Activated CD8-positive, alpha-beta memory T cell treated with anti-CD3 and anti-CD28 coated beads, Interleukin-2, amount 50 U/mL, for 48 hours (primary cell): Measurements from ENCODE around the gene CNNM4.

Experiments
- DNase-seq: peaks from one replicate; pipeline ENCODE4 v3.0.0-alpha.2; 2020

CNNM4 gene

DNA sequence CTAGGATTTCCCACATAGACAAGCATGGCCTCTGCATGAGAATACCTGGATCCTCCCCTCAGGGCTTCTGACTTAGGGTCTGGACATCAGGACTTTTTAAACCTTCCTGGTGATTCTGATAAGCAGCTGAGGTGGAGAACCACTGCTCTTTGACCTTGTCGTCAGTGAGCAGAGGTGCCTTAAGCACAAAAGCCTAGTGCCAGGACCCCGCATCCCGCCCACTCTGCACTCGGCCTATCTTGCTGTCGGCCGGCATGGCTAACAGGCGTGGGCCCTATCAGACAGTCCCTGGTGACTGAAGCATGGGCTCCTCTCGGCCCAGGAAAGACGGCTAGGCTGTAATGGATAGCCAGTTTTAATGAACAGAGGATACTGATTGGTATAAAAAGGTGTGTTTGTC, 76.9 kb downstream of the CNNM4 start:
- DNase-seq, result no peak

DNA sequence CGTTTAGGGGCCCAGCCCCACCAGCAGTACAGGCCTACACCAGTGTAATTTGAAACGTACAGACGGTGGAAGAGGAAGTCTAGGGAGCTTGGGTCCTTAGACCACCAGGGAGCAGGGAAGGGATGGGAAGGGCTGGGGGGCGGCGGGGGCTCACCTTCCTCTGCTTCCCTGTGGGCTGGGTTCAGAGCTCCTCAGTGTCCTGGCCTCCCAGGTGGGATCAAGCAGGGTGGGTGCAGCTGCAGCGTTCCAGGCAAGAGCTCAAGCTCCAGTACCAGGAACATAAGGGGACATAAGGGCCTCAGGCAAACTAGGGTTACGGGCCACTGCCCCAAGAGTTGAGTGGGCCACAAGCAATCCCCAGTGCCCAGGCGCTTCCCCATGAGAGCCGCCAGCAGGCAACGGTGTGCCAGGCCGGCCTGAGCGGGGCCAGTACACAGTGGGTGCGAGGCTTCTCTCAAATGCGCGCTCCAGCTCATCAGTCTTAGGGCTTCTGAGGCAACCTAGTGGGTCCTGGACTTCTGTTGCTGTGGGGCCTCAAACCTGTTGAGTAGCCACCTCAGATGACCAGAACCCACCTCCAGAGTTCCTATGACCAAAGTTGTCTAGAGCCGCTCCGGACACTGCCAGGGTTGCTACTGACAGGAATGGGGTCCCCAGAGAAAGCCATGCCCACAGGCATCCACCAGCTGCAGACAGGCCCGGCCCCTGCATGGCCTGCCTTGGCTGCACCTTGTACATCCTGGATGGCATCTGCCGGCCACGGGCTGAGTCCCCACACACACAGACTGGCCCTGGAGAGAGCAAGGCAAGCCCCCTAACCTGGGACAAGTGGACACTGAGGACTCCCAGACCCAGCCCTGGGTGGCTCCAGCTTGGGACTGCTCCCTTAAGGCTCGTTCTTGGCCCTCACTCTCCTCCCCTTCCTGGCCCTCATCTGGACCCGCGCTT, 77.9 kb downstream of the CNNM4 start:
- peak; percentile 51 for DNase-seq

DNA sequence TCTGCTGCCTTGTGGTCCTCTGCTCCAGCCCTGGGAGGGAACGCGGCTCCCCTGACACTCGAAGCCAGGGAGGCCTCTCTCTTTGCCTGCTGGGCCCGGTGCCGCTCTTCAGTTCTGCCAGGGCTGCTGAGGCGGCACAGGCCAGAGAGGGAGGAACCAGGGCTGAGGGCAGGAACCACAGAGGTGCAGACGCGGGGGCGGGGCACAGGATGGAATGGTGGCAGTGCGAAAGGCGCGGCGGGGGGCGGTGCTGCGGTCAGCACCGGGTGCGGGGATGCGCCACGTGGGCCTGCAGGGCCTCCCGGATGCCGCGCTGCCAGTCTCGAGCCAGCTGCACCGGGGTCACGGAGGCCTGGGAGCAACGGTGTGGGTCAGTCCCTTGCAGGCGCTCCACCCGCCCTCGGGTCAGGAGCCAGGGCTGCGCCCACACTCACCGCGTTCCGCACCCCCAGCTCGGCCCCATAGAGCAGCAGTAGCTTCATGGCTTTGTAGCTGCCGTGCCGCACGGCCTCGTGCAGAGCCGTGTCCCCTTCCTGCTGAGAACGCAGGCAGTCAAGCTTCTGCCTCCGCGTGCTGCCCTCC, 78.7 kb downstream of the CNNM4 start:
- DNase-seq, result peak; percentile 87

DNA sequence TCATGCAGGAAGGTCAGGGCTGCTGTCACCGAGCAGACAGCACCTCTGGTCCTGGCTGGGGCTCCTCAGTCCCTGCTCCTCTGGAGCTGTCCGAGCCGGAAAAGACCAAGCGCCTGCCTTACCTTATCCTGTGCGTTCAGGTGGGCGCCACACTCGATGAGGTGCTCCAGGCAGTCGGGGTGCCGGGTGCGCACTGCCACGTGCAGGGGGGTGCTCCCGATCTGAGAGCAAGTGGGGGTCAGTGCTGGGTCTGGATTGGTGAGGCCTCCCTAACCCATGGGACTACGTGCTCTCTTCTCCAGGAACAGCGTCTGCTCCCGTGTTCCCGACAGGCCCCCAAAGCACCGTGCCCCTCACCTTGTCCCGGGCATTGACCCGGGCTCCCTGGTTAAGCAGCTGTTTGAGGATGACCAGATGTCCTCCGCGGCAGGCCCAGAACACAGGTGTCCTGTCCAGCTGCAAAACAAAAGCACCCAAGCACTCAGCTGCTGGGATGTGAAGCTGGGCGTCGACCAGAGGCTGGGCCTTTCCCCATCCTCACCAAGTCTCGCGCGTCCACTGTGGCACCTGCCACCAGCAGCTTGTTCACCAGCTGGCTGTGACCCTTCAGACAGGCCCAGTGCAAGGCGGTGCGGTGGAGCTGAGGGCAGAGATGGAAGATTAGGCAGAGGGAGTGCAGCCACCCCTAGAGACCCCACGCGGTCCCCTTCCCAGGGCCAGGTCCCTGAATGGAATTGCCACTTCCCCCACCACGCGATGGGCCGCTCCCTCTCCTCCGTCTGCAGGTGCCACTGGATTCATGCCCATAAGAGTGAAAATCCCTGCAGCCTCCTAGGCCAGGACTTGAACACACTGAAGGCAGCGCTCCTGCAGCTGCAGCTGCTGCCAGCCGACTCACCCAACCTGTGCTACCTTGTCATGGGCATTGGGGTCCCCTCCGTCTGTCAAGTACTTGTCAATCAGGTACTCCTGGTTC, 79.5 kb downstream of the CNNM4 start:
- DNase-seq, result no peak

DNA sequence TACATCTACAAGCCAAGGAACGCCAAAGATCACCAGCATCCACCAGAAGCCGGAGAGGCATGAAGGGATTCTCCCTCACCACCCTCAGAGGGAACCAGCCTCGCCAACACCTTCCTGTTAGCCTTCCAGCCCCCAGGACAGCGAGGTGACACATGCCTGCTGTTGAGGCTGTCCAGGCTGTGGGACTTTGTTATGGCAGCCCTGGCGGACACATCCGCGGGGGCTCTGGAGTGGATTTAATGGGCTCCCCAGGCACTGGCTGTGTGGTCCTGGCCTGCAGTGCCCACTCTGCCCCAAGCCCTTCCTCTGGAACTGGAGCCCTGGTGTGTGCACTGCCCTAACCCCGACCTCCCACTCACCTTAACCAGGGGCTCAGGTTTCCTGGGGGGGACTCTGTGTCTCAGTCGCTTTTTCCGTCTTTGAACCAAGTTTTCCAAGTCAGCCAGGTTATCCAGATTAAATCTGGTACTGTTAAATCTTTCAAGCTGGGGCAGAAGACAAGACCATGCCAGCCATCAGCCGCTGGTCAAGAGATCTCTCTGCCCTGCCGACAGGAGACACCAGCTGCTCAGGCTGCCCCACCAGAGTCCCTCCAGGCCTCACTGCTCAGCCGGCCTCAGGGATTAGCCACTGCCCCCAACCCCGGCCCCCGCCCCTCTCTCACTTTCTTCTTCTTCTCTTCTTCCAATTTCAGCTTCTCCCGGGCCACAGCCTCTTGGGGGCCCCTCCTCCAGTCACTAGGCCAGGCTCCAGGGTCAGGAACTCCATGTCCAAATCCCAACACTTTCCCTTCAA, 81.2 kb downstream of the CNNM4 start:
- no peak for DNase-seq

DNA sequence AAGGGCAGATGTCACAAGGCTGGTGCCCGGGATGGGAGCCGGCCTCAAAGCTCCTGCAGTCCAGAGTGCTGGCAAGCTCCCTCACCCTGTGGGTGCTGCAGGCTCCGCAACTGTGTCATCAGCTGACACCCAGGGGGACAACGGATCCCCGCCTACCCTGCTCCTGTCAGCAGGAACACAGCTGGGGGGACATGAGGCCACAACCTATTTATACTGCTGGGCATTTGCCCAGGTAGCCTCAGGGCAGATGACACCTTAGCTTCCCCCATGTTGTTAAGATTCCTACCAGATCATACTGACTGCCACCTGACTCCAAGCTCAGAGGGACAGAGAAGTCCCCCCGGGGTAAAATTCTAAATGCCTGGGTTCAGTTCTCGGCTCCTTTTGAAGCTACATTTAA, 81.9 kb downstream of the CNNM4 start:
- no peak for DNase-seq

DNA sequence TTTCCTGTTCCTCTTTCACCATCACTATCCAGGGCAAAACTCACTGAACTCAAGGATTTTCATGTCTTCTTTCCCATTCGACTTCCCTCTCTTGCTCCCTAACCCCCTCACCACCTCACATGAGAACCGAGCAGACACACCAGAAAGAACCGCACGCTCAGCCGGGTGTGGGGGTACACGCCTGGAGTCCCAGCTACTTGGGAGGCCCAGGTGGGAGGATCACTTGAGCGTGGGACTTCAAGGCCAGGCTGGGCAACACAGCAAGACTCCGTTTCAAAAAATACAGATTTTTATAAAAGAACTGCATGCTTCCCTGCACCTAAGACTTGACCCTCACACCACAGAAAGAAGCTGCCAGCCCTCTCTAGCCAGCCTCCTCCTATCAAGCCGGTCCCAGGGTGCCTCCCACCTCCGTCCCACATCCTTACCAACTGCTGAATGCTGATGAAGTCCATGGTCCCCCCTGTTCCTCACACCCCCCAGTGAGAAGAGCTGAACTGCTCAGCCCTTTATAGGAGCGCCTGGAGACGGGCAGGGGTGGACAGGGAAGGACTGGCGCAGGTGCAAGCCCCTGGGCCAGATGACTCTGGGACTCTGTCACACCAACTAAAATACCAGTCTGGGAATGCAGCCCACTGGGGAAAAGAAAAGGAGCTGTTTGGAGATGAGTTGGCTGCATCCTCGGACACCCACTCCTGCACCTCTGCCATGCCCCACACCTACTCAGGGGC, 83.0 kb downstream of the CNNM4 start, which contains the start of gene ANKRD23:
TSS of gene ANKRD23 (minus strand) at position 484 of the 731 bp plus-strand sequence. CDS start at position 455, 29 bp downstream.
- DNase-seq, result no peak

DNA sequence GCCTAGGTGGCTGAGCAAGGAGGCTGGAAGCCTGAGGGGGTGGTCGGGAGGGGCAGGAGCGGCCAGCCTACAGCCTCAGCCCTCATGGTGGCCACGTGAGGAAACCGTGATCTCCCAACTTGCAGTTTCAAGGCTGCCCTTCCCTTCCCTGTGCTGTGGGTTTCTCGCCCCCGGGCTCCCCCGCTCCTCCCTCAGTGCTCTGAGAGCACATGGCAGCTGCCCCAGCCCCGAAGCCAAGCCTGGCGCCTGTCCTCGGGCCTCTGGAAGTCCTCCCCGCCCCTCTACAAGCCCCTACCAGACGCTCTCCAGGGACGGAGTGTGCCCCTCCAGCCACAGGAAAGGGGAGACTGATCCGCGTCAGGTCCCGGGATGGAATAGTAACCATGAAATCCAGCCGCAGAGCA, 83.7 kb downstream of the CNNM4 start:
- DNase-seq, result peak; percentile 52

DNA sequence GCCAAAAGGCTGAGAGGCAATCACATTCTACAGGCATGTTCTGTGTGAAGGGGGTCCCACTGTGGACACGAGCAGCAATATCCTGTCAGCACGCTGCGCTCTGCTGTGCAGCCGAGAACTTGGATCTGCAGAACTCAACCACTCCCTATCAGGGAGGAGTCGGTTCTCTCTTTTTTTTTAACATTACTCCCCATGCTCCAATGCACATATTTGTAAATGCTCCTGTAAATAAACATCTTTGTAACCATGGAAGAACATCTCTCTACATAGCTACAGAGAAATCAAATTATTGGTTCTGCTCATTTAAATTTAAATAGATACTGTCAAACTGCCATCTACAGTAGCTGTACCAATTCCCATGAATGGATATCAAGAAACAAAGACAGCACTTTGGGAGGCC, 86.1 kb downstream of the CNNM4 start:
- DNase-seq, result no peak

DNA sequence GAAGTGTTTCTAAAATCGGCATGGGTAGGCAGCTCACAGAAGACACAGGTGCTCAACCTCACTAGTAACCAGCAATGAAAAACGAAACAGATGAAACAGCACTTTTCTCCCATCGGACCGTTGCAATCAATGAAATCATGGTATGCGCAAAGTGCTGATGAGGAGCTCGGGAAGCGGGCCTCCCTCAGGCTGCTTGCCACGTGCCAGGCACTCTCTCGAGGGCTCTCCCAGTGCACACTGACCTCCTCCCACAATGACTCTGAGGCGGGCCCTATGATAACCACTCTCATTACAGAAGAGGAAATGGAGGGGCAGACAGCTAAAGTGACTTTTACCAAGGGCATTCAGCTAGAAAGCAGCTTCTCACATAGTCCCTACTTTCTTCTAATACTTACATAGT, 86.9 kb downstream of the CNNM4 start:
- no peak for DNase-seq

DNA sequence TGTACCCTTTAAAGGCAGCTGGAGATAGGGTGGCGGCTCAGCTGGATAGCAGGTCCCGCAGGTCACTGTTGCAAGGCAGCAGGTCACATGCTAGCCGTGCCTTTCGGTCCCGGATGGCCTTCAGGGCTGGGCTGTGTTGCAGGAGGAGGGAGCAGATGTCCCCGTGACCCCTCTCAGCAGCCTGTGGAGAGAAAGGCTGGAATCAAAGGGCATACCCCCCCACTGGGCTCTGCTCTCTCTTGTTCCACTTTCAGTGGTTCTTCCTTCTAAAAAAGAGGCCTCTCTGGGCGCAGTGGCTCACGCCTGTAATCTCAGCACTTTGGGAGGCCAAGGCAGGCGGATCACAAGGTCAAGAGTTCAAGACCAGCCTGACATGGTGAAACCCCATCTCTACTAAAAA, 87.6 kb downstream of the CNNM4 start:
- DNase-seq, result no peak

DNA sequence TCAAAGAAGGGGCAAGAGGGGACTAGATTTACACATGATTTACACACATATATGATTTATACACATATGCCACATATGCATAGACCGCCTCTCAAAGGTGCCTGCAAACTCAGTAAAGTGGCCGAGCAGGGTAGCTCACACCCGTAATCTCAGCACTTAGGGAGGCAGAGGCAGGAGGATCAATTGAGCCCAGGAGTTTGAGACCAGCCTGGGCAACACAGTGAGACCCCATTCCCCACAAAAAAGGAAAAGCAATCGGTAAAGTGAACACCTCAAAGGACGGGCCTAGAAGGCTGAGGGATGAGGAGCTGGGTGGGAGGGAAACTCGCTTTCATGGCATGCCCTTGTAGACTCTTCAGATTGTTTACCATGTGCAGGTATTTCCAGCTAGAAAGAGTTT, 92.0 kb downstream of the CNNM4 start:
- no peak for DNase-seq

DNA sequence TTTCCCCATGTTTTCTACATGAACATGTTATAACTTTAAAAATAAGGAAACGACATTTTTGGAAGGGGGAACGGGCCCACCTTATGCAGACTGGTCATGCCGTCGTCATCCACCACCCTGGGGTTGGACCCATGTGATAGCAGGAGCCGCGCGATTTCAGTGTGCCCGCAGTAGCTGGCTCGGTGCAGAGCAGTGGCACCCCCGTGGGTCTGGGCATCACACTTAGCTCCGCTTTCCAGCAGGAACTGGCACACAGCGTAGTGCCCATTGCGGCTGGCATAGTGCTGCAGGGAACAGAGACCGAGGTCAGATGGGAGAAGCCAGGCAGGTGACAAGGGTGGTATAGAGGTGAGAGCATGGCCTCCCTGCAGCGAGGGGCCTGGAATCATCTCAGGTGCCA, 92.6 kb downstream of the CNNM4 start:
- DNase-seq, result no peak

DNA sequence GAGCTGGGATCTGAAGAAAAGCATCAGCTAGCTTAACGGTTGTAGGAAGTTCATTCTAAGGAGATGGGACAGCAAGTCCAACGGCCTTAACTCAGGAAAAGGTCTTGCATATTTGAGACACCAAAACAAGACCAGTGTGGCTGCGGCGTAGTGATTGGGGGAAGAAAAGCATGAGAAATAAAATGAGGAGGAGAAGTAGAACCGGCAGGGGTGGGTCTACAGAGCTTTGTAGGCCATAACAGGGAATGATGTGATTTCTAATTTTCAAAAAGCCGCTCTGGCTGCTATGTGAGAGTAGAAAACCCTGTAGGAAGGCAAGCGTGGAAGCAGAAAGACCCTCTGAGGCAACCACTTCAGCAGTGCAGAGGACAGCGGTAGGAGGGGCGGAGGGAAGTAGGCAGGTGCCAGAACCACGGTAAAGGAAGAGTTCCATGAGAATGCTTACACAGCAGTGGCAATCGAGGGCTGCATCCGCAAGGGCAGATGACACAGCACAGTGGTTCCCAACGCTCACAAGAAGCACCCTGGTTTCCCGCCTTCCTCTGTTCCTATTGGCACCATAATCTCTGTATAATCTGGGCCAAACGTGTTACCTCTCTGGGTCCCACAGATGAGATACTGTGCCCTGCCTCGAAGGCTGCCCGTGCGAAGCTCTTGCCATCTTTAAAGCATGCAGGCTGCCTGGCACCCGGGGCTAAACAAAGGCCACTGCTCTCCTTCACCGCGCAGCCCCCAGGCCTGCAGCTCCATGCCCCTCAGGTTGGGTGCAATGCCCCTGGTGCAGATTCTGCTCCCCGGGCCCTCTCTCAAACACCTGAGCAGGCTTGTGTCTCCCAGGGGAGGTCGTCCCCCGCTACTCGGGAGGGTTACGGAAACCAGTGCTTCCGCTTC, 96.3 kb downstream of the CNNM4 start:
- DNase-seq, result peak; percentile 75

DNA sequence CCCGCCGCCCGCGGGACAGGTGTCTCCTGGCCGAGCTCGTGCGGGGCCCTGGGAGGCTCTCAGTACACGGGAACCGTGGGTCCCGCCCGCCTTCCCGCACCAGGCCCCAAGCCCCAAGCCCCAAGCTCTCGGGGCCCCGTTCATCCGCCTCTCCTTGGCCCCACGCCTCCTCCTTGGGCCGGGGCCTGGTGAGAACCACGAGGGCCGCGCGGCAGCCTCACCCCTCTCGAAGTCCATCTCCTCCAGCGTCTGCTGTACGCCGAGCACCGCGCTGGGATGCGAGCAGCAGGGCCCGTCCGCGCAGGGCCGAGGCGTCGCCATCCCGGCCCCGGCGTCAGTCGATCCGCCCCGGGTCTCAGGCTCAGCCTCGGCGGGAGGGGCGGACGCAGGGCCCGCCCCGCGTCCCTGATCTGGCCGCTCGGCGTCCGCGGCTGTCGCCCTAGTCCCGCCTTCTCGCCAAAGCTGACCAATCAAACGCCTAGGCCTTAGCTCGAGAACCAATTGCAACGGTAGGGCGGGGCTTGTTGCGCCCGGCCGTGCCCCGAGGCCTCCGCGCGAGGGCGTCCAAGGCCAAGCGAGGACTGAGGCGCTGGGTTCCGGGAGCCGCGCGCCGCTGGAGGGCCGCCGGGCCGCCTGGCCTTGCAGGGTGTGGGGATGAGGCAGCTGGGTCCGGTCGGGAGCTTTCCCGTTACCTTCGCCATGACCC, 97.1 kb downstream of the CNNM4 start, which contains the start of gene ANKRD39:
TSS of gene ANKRD39 (minus strand) at position 350 of the 706 bp plus-strand sequence. CDS start at position 321, 29 bp downstream.
- peak; percentile 96 for DNase-seq

DNA sequence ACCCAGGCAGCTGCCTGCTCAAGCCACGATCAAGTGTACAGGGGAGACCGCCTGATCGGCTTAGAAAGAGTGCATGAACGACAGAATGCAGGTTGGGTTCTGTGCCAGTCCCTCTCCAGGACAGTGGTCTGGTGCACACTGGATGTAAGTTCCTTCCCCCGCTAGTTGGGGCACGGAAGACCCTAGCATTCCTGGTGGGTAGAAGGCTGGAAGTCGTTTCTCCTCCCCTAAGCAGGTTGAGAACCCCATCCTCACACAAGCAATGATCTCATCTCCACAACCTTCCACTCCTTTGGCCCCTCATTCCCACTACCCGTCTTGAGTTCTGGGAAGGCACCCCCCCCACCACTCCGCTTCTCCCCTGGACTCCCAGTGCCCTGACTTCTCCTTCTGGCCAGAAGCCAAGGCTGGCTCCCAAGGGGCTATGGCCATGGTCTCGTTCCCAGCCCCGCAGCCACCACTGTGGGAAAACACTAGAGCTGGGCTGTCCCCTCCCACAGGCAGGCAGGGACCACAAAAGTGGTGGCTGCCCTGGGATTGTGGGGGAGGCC, 98.5 kb downstream of the CNNM4 start:
- peak; percentile 56 for DNase-seq

DNA sequence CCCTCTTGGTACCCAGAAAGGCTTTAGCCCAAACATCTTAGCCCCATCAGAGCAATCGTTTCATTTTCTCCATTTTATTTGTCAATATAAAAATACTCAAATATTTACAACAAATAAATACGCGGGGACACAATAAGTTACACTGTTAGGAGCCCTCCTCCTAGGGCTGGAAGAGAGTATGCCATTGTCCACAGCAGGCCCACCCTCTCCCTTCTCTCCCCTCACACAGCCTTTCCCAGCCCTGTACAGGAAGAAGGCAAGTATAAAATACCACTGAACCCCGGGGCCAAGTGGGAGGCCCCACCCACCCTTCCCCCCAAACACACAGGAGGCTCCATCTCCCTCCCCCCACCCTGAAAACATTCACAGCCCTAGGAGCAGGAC, 99.0 kb downstream of the CNNM4 start:
- no peak for DNase-seq

DNA sequence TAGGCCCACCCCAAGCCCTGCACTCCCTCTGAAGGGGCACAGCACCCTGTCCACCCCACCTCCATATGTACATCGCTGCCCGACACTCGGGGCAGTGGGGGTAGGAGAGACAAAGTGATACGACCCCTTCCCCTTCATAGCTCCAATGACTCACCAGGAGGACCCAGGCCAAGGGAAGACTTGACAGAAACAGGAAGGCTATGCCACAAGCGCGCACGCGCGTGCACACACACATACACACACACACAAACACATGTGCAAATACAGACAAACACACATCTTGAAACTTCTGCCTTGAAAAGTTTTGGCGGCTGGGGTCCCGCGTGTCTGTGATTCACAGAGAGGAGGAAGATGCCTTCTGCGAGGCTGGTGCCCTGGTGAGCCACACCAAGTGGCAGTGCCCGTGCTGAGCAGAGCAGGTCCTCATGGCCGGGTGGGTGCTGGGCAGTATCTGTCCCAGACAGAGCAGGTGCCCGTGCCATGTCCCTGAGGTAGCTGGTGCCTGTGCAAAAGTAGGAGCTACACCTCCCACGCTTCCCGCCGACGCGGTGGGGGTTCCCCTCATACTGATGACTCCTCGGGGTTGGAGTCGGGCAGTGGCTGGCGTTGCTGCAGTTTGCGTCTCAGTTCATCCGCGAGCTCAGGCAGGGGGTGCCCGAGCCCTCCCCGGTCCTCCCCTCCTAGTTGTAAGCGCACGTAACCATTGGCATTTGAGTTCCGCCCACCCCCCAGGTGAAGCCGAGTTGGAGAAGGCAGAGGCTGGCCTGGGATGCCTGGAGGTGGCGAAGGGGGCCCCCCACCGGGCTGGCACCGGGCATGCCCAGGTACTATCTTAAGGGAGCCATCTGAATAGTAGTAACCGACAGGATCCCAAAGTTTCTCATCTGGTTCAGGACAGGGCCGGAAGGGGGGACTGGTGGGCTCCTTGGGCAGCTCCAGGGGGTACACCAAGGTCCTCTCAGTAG, 99.6 kb downstream of the CNNM4 start:
- peak; percentile 72 for DNase-seq
